ENCODE data around the gene WDR59. TPM values are rescaled to one million over a fixed set of nuclear protein-coding genes. Genes with fewer than 3 reads are reported as not detected.

The WDR59 gene
- polyA plus RNA-seq, 3 donors: 6.7 to 44.4 (median 7.8) TPM

DNA sequence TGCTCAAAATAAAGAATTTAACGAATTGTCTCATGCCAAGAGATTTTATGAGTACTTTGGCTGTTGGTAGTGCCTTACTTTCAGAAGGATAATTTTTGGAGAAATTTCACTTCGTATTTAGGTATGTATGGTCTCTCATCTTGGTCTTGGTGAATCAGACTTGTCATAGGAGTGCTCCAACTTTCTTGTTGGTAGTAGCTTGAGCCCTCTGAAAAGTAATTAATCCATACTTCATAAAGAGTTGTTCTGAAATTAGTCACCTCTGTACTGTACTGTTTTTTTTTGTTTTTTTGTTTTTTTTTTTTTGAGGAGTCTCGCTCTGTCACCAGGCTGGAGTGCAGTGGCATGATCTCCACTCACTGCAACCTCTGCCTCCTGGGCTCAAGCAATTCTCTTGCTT lies 25.5 kb upstream of the WDR59 start:
- H3K27me3 ChIP-seq (ENCODE audit: control insufficient read depth in 2 of 2, insufficient read depth in 2 of 2, low read length in 2 of 2): no peaks in the 10 kb centered on the region
- peaks cover 81% of the 10 kb centered on the region for H3K79me2 ChIP-seq (ENCODE audit: insufficient read depth, low read length)
- Mint-ChIP-seq H3K27ac (no peak overlapping the region), H3K27me3 (ENCODE audit: low read depth in 3 of 3) (peaks cover 0 to 1% (median 0%) of the 10 kb centered on the region in 3 donors), H3K4me3 (no peak overlapping the region), H3K4me1 (peaks cover 31% of the 10 kb centered on the region), H3K36me3 (peaks cover 0 to 9% of the 10 kb centered on the region in 2 donors), H3K9me3 (peaks cover 0 to 4% (median 0%) of the 10 kb centered on the region in 7 donors)
- no peak for DNase-seq
- H3K27ac ChIP-seq (ENCODE audit: low read depth in 1 of 2, low read length in 2 of 2): no peak overlapping the region
- TF ChIP-seq, protein P1, sequence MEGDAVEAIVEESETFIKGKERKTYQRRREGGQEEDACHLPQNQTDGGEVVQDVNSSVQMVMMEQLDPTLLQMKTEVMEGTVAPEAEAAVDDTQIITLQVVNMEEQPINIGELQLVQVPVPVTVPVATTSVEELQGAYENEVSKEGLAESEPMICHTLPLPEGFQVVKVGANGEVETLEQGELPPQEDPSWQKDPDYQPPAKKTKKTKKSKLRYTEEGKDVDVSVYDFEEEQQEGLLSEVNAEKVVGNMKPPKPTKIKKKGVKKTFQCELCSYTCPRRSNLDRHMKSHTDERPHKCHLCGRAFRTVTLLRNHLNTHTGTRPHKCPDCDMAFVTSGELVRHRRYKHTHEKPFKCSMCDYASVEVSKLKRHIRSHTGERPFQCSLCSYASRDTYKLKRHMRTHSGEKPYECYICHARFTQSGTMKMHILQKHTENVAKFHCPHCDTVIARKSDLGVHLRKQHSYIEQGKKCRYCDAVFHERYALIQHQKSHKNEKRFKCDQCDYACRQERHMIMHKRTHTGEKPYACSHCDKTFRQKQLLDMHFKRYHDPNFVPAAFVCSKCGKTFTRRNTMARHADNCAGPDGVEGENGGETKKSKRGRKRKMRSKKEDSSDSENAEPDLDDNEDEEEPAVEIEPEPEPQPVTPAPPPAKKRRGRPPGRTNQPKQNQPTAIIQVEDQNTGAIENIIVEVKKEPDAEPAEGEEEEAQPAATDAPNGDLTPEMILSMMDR (IDR thresholded peaks at IDR 0.05): no peak
- no peak overlapping the region for H3K4me2 ChIP-seq (replicated peaks; ENCODE audit: extremely low read depth, low read length, poor library complexity, severe bottlenecking)
- H3K36me3 ChIP-seq (replicated peaks in 1 of 2; ENCODE audit: control insufficient read depth in 1 of 2, insufficient read depth in 2 of 2, low read length in 2 of 2): no peaks in the 10 kb centered on the region
- H2AFZ ChIP-seq (ENCODE audit: insufficient read depth, low read depth, low read length, poor library complexity, severe bottlenecking): no peak overlapping the region
- H4K20me1 ChIP-seq (ENCODE audit: insufficient read depth, low read length): no peaks in the 10 kb centered on the region
- no peak overlapping the region for H3K9ac ChIP-seq (ENCODE audit: insufficient read depth, low read length, poor library complexity, severe bottlenecking)
- WGBS (ENCODE audit: insufficient coverage): 100% methylated on average over 1 of the region's 3 CpGs
- peaks cover 20 to 28% of the 10 kb centered on the region in 2 donors for H3K4me1 ChIP-seq (ENCODE audit: control insufficient read depth in 1 of 2, insufficient read depth in 2 of 2, low read length in 2 of 2)
- H3K4me3 ChIP-seq (replicated peaks in 1 of 3; ENCODE audit: low read depth in 2 of 3, low read length in 3 of 3): no peak overlapping the region
- intact Hi-C loops (cut with micrococcal nuclease): no loop called here
- H3K9me3 ChIP-seq (replicated peaks in 1 of 2; ENCODE audit: control insufficient read depth in 1 of 2, insufficient read depth in 1 of 2, low read length in 2 of 2): no peaks in the 10 kb centered on the region

DNA sequence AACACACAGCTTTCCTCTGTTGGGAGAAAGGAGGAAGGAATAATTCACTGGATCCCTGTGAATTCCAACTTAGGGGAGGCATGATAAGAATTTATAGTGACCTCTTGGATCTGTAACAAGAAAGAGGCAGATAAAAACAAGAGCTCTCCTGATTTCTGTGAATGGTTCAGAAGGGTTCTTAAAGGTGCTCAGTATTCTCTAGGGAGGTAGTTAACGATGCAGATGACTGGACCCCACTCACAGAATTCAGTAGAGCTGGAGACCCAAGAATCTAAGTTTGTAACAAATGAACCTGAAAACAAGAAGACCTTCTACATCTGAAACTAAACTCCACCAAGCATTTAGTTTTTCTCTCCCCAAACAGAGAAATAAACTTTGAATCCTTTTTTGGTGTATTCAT lies 22.5 kb upstream of the WDR59 start:
- intact Hi-C loops (cut with micrococcal nuclease): loop anchor here in 1 of 2 donors (10.0 kb wide), 1 partner anchor 57 kb away; no protein-coding TSS in a partner anchor
- Mint-ChIP-seq H3K4me1 (peaks cover 31% of the 10 kb centered on the region), H3K4me3 (no peak overlapping the region), H3K27me3 (ENCODE audit: low read depth in 3 of 3) (peaks cover 0 to 2% (median 1%) of the 10 kb centered on the region in 3 donors), H3K27ac (no peak overlapping the region), H3K36me3 (peaks cover 6 to 16% of the 10 kb centered on the region in 2 donors), H3K9me3 (peaks cover 0 to 4% (median 0%) of the 10 kb centered on the region in 7 donors)
- Histone ChIP-seq H2AFZ (ENCODE audit: insufficient read depth, low read depth, low read length, poor library complexity, severe bottlenecking) (no peak overlapping the region), H3K27ac (ENCODE audit: low read depth in 1 of 2, low read length in 2 of 2) (no peak overlapping the region), H3K4me1 (ENCODE audit: control insufficient read depth in 1 of 2, insufficient read depth in 2 of 2, low read length in 2 of 2) (peaks cover 19 to 25% of the 10 kb centered on the region in 2 donors), H3K9me3 (replicated peaks in 1 of 2; ENCODE audit: control insufficient read depth in 1 of 2, insufficient read depth in 1 of 2, low read length in 2 of 2) (no peaks in the 10 kb centered on the region), H3K4me2 (replicated peaks; ENCODE audit: extremely low read depth, low read length, poor library complexity, severe bottlenecking) (no peak overlapping the region), H3K9ac (ENCODE audit: insufficient read depth, low read length, poor library complexity, severe bottlenecking) (no peak overlapping the region), H3K79me2 (ENCODE audit: insufficient read depth, low read length) (peaks cover 83% of the 10 kb centered on the region), H3K4me3 (replicated peaks in 1 of 3; ENCODE audit: low read depth in 2 of 3, low read length in 3 of 3) (no peak overlapping the region), H3K36me3 (replicated peaks in 1 of 2; ENCODE audit: control insufficient read depth in 1 of 2, insufficient read depth in 2 of 2, low read length in 2 of 2) (no peaks in the 10 kb centered on the region), H3K27me3 (ENCODE audit: control insufficient read depth in 2 of 2, insufficient read depth in 2 of 2, low read length in 2 of 2) (no peaks in the 10 kb centered on the region), H4K20me1 (ENCODE audit: insufficient read depth, low read length) (peaks cover 3% of the 10 kb centered on the region)
- TF ChIP-seq, protein P1 (IDR thresholded peaks at IDR 0.05): no peak
- DNase-seq: no peak
- no CpG with 5 or more reads among the region's 1 CpG for WGBS (ENCODE audit: insufficient coverage)
